Smooth muscle cell (in vitro differentiated cells): ENCODE measurements around the gene GGTLC2. TPM values are rescaled to one million over a fixed set of nuclear protein-coding genes. Genes with fewer than 3 reads are reported as not detected.
"Not testable (repeated sequence)": the region's sequence is repeated elsewhere in the genome, so short reads cannot be mapped to it uniquely, and the experiment has no call there.

Experiments used
- DNase-seq: peaks from one replicate; lab custom pipeline; 2025; ENCODE audit not compliant: unreplicated experiment; lab: John Stamatoyannopoulos, UW
- H2AFZ ChIP-seq: fragments of 200-600 bp; sonication (generic); 2 replicates; pipeline ENCODE4 v1.6.0; 2016; ENCODE audit warnings: antibody characterized with exemption, low read depth, mild to moderate bottlenecking
- H3F3A ChIP-seq: fragments of 200-600 bp; sonication (generic); 2 replicates; pipeline ENCODE4 v1.6.0; 2017; ENCODE audit warnings: antibody characterized with exemption, low read depth
- H3K27ac ChIP-seq: fragments of 200-600 bp; sonication (generic); 2 replicates; pipeline ENCODE4 v1.5.1; 2016; ENCODE audit warnings: low read depth, mild to moderate bottlenecking
- H3K27me3 ChIP-seq: fragments of 200-600 bp; sonication (generic); 2 replicates; pipeline ENCODE4 v1.6.1; 2016; ENCODE audit warnings: low read depth, mild to moderate bottlenecking
- H3K36me3 ChIP-seq: fragments of 200-600 bp; sonication (generic); 2 replicates; pipeline ENCODE4 v1.5.1; 2016; ENCODE audit warnings: low read depth
- H3K4me1 ChIP-seq: fragments of 200-600 bp; sonication (generic); 2 replicates; pipeline ENCODE4 v1.5.1; 2016; ENCODE audit warnings: low read depth
- H3K4me2 ChIP-seq: fragments of 200-600 bp; sonication (generic); 2 replicates; pipeline ENCODE4 v1.6.0; 2016; ENCODE audit warnings: mild to moderate bottlenecking
- H3K4me3 ChIP-seq: fragments of 200-600 bp; sonication (generic); 2 replicates; pipeline ENCODE4 v1.5.1; 2016; ENCODE audit warnings: mild to moderate bottlenecking
- H3K79me2 ChIP-seq: fragments of 200-600 bp; sonication (generic); 2 replicates; pipeline ENCODE4 v1.6.0; 2016; ENCODE audit warnings: low read depth, mild to moderate bottlenecking
- H3K9ac ChIP-seq: fragments of 200-600 bp; sonication (generic); 2 replicates; pipeline ENCODE4 v1.6.0; 2016; ENCODE audit warnings: low read depth
- H3K9me3 ChIP-seq: fragments of 200-600 bp; sonication (generic); replicated peaks from 2 replicates; pipeline ENCODE4 v1.5.1; 2016; ENCODE audit warnings: low read depth
- H4K20me1 ChIP-seq: fragments of 200-600 bp; sonication (generic); 2 replicates; pipeline ENCODE4 v1.6.0; 2016; ENCODE audit warnings: low read depth
- WGBS: methylation state at CpG from one replicate; pipeline ENCODE4 v1.1.7; 2016; ENCODE audit warnings: low lambda C conversion rate; 5-methylcytosine and 5-hydroxymethylcytosine counted together
- polyA plus RNA-seq: library from polyadenylated mRNA; unstranded; fragments of >200 nt; fragmentation: Nextera tagmentation; extraction: Ambion mirVana; gene quantifications from 2 replicates; pipeline ENCODE4 v1.2.1, GENCODE V29; 2016
- total RNA-seq: library from RNA; depleted of rRNA; stranded (reverse); fragments of >200 nt; gene quantifications from 2 replicates; pipeline ENCODE4 v1.2.3, GENCODE V29; 2014
- TF ChIP-seq, protein P1 (sequence below): fragments of 200-600 bp; sonication (generic); IDR thresholded peaks from 2 replicates; pipeline ENCODE4 v1.5.1; 2017; ENCODE audit warnings: borderline replicate concordance, mild to moderate bottlenecking, antibody characterized with exemption; ENCODE audit not compliant: insufficient read depth, poor library complexity, severe bottlenecking

The GGTLC2 gene
- total RNA-seq, result not detected in 2 replicates
- not detected in 2 replicates for polyA plus RNA-seq

- H3K79me2 ChIP-seq, H3K4me2 ChIP-seq, H2AFZ ChIP-seq, H3K4me3 ChIP-seq, H3F3A ChIP-seq, H3K9ac ChIP-seq, H3K27me3 ChIP-seq, H3K27ac ChIP-seq, H3K9me3 ChIP-seq, DNase-seq, H4K20me1 ChIP-seq, H3K36me3 ChIP-seq, H3K4me1 ChIP-seq: not testable (repeated sequence)
- WGBS, result 71% methylated on average over 1 of the region's 30 CpGs
Measured at GRCh38 chr22:22644314-22644713, at the start of gene GGTLC2. GGTLC2 (plus strand) TSS chr22:22644614; CDS start chr22:22646346, 1,732 bp downstream.

- WGBS, result 86% methylated on average over 5 of the region's 5 CpGs
- no peak for DNase-seq
- H3K9ac ChIP-seq, result no peak overlapping the region
- no peaks in the 10 kb centered on the region for H3K4me1 ChIP-seq
- no peaks in the 10 kb centered on the region for H3K79me2 ChIP-seq
- no peaks in the 10 kb centered on the region for H3F3A ChIP-seq
- TF ChIP-seq, protein P1, sequence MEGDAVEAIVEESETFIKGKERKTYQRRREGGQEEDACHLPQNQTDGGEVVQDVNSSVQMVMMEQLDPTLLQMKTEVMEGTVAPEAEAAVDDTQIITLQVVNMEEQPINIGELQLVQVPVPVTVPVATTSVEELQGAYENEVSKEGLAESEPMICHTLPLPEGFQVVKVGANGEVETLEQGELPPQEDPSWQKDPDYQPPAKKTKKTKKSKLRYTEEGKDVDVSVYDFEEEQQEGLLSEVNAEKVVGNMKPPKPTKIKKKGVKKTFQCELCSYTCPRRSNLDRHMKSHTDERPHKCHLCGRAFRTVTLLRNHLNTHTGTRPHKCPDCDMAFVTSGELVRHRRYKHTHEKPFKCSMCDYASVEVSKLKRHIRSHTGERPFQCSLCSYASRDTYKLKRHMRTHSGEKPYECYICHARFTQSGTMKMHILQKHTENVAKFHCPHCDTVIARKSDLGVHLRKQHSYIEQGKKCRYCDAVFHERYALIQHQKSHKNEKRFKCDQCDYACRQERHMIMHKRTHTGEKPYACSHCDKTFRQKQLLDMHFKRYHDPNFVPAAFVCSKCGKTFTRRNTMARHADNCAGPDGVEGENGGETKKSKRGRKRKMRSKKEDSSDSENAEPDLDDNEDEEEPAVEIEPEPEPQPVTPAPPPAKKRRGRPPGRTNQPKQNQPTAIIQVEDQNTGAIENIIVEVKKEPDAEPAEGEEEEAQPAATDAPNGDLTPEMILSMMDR, result no peak
- H4K20me1 ChIP-seq, result no peaks in the 10 kb centered on the region
- H3K9me3 ChIP-seq, result no peaks in the 10 kb centered on the region
- no peak overlapping the region for H2AFZ ChIP-seq
- H3K27ac ChIP-seq, result no peak overlapping the region
- H3K4me2 ChIP-seq, result no peak overlapping the region
- no peaks in the 10 kb centered on the region for H3K36me3 ChIP-seq
- H3K4me3 ChIP-seq, result no peak overlapping the region
- H3K27me3 ChIP-seq, result peaks cover 11% of the 10 kb centered on the region
Measured at GRCh38 chr22:22595001-22595835, 49.2 kb upstream of the GGTLC2 start.

DNA sequence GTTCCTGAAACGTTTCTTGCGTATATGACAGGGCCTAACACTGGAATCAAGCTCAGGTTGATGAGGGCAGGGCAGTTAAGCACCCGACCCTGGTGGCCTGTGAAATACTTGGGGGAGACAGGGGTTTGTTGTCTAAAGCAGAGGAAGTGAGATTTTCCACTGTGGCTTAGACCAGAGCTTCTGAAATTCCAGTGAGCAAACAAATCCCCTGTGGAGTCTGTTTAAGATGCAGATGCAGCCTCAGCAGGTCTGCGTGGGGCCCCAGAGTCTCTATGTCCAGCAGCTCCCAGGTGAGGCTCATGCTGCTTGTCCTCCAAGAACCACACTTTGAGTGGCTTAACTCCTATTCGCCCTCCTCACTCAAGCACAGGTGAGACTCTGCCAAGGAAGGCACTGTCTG, 46.3 kb upstream of the GGTLC2 start:
- H3K36me3 ChIP-seq, result no peaks in the 10 kb centered on the region
- no peaks in the 10 kb centered on the region for H3K79me2 ChIP-seq
- DNase-seq, result no peak
- TF ChIP-seq, protein P1, result no peak
- no peak overlapping the region for H3K9ac ChIP-seq
- H3K4me2 ChIP-seq, result no peak overlapping the region
- no peaks in the 10 kb centered on the region for H4K20me1 ChIP-seq
- H3F3A ChIP-seq, result no peaks in the 10 kb centered on the region
- H3K4me3 ChIP-seq, result no peak overlapping the region
- no peak overlapping the region for H3K27ac ChIP-seq
- no peaks in the 10 kb centered on the region for H3K9me3 ChIP-seq
- no peaks in the 10 kb centered on the region for H3K4me1 ChIP-seq
- H3K27me3 ChIP-seq, result peaks cover 18% of the 10 kb centered on the region
- WGBS, result 47% methylated on average over 5 of the region's 5 CpGs
- no peak overlapping the region for H2AFZ ChIP-seq

- no peaks in the 10 kb centered on the region for H4K20me1 ChIP-seq
- no peak overlapping the region for H3K4me3 ChIP-seq
- no peaks in the 10 kb centered on the region for H3F3A ChIP-seq
- WGBS, result 74% methylated on average over 3 of the region's 3 CpGs
- H3K79me2 ChIP-seq, result no peaks in the 10 kb centered on the region
- no peak overlapping the region for H2AFZ ChIP-seq
- no peaks in the 10 kb centered on the region for H3K9me3 ChIP-seq
- H3K27ac ChIP-seq, result no peak overlapping the region
- no peaks in the 10 kb centered on the region for H3K4me1 ChIP-seq
- TF ChIP-seq, protein P1, result no peak
- no peak overlapping the region for H3K9ac ChIP-seq
- H3K27me3 ChIP-seq, result peaks cover 24% of the 10 kb centered on the region
- DNase-seq, result no peak
- no peaks in the 10 kb centered on the region for H3K36me3 ChIP-seq
- H3K4me2 ChIP-seq, result no peak overlapping the region
Measured at GRCh38 chr22:22599248-22599647, 45.2 kb upstream of the GGTLC2 start.
